Pericardium fibroblast (primary cell): ENCODE results near the gene OMG. TPM values are rescaled to one million over a fixed set of nuclear protein-coding genes. Genes with fewer than 3 reads are reported as not detected.

Source experiments
- total RNA-seq: library from RNA; depleted of rRNA; stranded (reverse); fragments of >200 nt; gene quantifications from 2 replicates; pipeline ENCODE4 v1.2.3, GENCODE V29; 2015

OMG gene, protein sequence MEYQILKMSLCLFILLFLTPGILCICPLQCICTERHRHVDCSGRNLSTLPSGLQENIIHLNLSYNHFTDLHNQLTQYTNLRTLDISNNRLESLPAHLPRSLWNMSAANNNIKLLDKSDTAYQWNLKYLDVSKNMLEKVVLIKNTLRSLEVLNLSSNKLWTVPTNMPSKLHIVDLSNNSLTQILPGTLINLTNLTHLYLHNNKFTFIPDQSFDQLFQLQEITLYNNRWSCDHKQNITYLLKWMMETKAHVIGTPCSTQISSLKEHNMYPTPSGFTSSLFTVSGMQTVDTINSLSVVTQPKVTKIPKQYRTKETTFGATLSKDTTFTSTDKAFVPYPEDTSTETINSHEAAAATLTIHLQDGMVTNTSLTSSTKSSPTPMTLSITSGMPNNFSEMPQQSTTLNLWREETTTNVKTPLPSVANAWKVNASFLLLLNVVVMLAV
- total RNA-seq, result 3.3 and 7.9 TPM in 2 replicates

DNA sequence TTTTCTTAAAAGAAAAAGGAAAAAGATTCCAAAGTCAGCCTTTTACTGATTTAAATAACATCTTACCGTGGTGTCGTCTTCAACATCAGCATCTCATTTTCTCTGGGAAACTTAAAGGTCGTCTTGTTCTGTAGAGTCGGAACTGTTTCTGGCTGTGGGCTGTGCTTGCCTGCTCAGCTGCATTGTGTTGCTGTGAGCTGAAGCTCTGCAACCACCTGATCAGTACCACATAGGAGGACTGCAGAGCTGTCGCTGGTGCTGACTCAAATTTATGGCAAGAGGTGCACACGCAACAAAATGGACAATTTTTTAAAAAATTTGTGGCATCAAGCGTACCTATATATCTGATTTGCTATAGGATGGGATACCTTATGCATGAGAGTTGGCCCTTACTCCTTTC lies at the start of gene OMG:
TSS of gene OMG (minus strand) at position 150 of the 400 bp plus-strand sequence. CDS start 908 bp downstream, outside the sequence.

DNA sequence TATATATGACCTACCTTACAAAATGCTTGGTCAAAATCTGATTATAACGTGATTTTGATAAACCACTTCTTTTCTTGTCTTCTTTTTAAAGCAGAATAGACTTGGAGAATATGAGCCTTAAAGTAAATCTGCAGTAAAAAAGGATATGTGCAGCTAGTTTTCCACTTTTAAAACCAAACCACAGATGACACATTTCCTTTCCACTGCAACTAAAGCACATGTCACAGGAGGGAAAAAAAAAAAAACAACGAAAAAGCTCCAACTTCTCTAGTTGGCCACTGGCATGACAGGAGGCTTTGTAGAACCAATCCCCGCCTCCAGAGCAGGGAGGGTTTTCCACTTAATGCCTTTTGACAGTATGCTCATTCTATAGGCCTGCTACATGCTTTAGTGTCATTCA lies 24.4 kb upstream of the OMG start, which contains the start of gene EVI2A:
TSS of gene EVI2A (minus strand) at position 142 of the 400 bp plus-strand sequence. CDS start 2,609 bp downstream, outside the sequence.

GRCh38 chr17:31313982-31314781 lies 17.1 kb upstream of the OMG start, which contains the start of gene EVI2B:
EVI2B (minus strand) TSS chr17:31314054; CDS start chr17:31305609, 8,445 bp downstream.

Other genes starting within 250 kb of the OMG start
- 18.0 and 23.9 TPM in 2 replicates for gene NF1, start 202.3 kb downstream of the OMG start, total RNA-seq
- under 0.01 and 0.43 TPM in 2 replicates for gene EVI2B, start 16.8 kb upstream of the OMG start, total RNA-seq
- gene EVI2A, start 24.4 kb upstream of the OMG start, total RNA-seq, result 0.23 and 0.77 TPM in 2 replicates
- 0.47 and 20.2 TPM in 2 replicates for gene RAB11FIP4, start 94.4 kb upstream of the OMG start, total RNA-seq